Stomach (tissue), 4 donors: ENCODE results near the gene SPEN.

Experiments
- EP300 ChIP-seq: sonication (generic); formaldehyde crosslinking; IDR thresholded peaks from one replicate; pipeline ENCODE4 v1.6.1; 2017; ENCODE audit warnings: antibody characterized with exemption
- POLR2A ChIP-seq, 4 donors: fragments of 450-650 bp; IDR thresholded peaks; one replicate each; pipeline ENCODE4 v1.6.1; 2016; ENCODE audit warnings: antibody characterized with exemption in 4 of 4, control low read depth in 2 of 4, mild to moderate bottlenecking in 1 of 4, moderate library complexity in 1 of 4
- POLR2AphosphoS5 ChIP-seq, 3 donors: sonication (generic); formaldehyde crosslinking; IDR thresholded peaks; one replicate each; pipeline ENCODE4 v1.6.1; 2016; ENCODE audit warnings: antibody characterized with exemption in 3 of 3
- TF ChIP-seq, protein P1 (sequence below), 7 experiments: fragments of 450-650 bp in 4 of 7; fragments of 200-600 bp in 3 of 7; sonication (generic) in 3 of 7; IDR thresholded peaks; one replicate each; pipeline ENCODE4 v1.5.1; 2016 to 2019; ENCODE audit warnings: antibody characterized with exemption in 7 of 7, control low read depth in 2 of 7, mild to moderate bottlenecking in 1 of 7

DNA sequence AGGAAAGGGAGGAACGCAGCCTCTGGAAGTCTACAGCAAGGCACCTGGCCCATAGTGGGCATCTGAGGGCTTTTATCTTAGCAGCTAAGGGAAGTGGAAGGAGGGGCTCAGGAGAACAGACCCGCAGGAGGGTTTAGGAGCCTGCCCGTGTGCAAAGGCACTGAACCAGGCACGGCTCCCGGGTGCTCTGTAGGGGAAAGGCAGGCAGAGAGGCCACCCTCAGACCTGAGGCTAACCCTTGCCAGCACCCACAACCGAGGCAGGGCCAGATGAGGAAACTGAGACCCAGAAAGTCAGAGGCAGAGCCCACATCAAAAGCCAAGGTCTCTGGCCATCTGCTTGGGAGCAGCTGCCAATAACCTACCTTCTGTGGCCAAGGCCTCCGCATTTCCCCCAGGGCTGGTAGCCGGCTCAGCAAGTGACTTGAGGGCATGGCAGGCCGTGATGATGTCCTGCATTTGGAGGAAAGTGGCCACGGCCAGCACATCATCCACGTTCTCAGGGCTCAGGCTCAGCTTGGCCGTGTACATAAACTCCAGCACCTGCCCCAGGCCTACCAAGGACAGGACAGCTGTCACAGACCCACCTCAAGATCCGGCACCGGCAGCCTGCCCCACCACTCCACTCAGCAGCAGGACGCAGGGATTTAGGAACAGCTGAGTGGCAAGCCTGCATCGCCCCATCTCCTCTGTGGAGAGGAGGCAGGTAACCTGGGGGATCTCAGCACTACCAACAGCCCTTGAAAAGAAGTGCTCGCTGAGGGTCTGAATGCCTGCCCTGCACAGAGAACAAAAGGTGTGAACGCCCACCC, 99.3 kb downstream of the SPEN start:
- TF ChIP-seq, protein P1, sequence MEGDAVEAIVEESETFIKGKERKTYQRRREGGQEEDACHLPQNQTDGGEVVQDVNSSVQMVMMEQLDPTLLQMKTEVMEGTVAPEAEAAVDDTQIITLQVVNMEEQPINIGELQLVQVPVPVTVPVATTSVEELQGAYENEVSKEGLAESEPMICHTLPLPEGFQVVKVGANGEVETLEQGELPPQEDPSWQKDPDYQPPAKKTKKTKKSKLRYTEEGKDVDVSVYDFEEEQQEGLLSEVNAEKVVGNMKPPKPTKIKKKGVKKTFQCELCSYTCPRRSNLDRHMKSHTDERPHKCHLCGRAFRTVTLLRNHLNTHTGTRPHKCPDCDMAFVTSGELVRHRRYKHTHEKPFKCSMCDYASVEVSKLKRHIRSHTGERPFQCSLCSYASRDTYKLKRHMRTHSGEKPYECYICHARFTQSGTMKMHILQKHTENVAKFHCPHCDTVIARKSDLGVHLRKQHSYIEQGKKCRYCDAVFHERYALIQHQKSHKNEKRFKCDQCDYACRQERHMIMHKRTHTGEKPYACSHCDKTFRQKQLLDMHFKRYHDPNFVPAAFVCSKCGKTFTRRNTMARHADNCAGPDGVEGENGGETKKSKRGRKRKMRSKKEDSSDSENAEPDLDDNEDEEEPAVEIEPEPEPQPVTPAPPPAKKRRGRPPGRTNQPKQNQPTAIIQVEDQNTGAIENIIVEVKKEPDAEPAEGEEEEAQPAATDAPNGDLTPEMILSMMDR (IDR thresholded peaks at IDR 0.05): no peak
- TF ChIP-seq POLR2A (IDR thresholded peaks at IDR 0.05): no peak
- TF ChIP-seq POLR2AphosphoS5 (IDR thresholded peaks at IDR 0.05): no peak
- no peak for TF ChIP-seq EP300
